Measurements from ENCODE around the gene PSMG1. TPM values are rescaled to one million over a fixed set of nuclear protein-coding genes. Genes with fewer than 3 reads are reported as not detected.
"Not testable (repeated sequence)": the region's sequence is repeated elsewhere in the genome, so short reads cannot be mapped to it uniquely, and the experiment has no call there.

Gene PSMG1, protein sequence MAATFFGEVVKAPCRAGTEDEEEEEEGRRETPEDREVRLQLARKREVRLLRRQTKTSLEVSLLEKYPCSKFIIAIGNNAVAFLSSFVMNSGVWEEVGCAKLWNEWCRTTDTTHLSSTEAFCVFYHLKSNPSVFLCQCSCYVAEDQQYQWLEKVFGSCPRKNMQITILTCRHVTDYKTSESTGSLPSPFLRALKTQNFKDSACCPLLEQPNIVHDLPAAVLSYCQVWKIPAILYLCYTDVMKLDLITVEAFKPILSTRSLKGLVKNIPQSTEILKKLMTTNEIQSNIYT
- 19.1 TPM for total RNA-seq
- long read RNA-seq, transcript PSMG1-201 (7 exons, 2,154 nt), result major isoform, 16 of 20 reads
- long read RNA-seq, partial matches to known transcripts, result 1 of 20 reads
- long read RNA-seq, other reads (novel, unspliced or antisense), result 3 of 20 reads

DNA sequence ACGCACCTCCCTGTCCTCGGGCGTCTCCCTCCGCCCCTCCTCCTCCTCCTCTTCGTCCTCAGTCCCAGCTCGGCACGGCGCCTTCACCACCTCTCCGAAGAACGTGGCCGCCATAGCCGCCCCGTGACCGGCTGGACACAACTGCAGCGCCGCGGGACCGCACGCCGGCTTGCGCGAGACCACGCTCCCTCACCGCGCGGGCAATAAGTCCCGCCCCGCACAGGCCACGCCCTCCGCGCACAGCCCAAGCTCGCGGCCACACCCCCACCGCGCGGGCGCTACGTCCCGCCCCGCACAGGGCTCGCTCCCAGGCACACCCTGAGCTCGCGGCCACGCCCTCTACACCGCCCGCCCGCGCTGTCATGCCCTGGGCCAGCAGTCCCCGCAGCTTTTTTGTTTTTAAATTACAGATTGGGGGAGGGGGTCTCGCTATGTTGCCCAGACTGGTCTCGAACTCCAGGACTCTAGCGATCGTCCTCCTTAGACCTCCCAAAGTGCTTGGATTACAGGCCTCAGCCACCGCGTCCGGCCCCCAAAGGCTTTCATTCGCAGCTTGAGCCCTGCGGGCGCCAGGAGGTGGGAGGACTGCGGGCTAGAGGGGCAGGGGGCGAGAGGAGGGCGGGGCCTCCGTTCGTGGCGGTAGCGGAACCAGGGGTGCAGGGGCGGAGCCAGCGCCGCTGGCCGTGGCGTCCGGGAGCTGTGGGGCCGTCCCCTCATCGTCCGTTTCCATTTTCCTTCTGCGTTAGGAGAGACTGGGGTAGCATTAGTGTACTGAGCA lies at the start of gene PSMG1:
Gene PSMG1, minus strand, starts transcription at position 180 of the 778 bp plus-strand sequence. Its CDS starts 66 bp downstream, at position 114.
- ATAC-seq (peak; percentile 99), DNase-seq (peak; percentile 98)
- peaks cover 25% of the 10 kb centered on the region for H3K4me1 ChIP-seq
- H3K36me3 ChIP-seq, result peaks cover 4% of the 10 kb centered on the region
- peak within 1 kb of the TSS; percentile 85 for H3K4me3 ChIP-seq
- TF ChIP-seq, protein P1, sequence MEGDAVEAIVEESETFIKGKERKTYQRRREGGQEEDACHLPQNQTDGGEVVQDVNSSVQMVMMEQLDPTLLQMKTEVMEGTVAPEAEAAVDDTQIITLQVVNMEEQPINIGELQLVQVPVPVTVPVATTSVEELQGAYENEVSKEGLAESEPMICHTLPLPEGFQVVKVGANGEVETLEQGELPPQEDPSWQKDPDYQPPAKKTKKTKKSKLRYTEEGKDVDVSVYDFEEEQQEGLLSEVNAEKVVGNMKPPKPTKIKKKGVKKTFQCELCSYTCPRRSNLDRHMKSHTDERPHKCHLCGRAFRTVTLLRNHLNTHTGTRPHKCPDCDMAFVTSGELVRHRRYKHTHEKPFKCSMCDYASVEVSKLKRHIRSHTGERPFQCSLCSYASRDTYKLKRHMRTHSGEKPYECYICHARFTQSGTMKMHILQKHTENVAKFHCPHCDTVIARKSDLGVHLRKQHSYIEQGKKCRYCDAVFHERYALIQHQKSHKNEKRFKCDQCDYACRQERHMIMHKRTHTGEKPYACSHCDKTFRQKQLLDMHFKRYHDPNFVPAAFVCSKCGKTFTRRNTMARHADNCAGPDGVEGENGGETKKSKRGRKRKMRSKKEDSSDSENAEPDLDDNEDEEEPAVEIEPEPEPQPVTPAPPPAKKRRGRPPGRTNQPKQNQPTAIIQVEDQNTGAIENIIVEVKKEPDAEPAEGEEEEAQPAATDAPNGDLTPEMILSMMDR (IDR thresholded peaks at IDR 0.05), result no peak
- intact Hi-C loops (cut with DNase I), result no loop called here
- no peaks in the 10 kb centered on the region for H3K9me3 ChIP-seq
- H3K27ac ChIP-seq, result peak within 1 kb of the TSS; percentile 89
- no peaks in the 10 kb centered on the region for H3K27me3 ChIP-seq (ENCODE audit: low read depth)

DNA sequence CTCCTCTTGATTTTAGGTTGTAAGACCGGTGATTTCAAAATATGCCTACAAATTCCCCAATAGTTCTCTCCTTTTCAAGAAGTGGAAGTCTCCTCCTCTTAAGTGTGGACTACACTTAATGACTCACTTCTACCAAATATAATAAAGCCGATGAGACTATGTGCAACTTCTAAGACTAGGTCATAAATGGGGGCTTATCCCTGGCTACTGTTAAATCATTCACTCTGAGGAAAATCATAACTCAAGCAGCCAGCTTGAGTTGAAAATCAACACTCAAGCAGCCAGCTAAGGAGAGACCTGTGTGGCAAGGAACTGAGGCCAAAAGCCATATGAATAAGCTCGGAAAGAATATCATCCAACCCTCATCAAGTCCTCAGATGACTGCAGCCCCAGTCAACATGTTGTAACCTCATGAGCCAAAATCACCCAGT lies 49.6 kb upstream of the PSMG1 start:
- Histone ChIP-seq H3K27ac (no peak overlapping the region), H3K27me3 (ENCODE audit: low read depth) (no peaks in the 10 kb centered on the region), H3K4me3 (no peak overlapping the region), H3K9me3 (no peaks in the 10 kb centered on the region), H3K36me3 (peaks cover 95% of the 10 kb centered on the region), H3K4me1 (no peaks in the 10 kb centered on the region)
- DNase-seq, result no peak
- ATAC-seq, result peak; percentile 82 to 90
- intact Hi-C loops (cut with DNase I), result no loop called here
- TF ChIP-seq, protein P1 (IDR thresholded peaks at IDR 0.05), result no peak

DNA sequence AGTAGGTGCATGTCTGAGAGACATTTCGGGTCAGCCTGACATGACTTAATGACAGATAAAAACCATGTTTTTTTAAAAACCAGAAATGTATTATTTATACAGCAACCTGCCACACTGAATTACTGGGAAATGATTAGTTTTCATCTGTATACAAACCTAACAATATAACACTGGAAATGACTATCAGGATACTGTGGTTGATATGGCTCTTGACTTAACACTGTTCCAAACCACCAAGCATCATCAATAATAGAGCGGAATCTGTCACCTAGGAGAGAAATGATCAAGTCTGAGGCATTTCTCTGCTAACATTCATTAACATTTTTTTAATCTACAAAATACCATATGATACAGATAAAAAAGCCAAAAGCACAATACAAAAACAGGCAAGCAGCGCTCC lies 41.7 kb upstream of the PSMG1 start:
- H3K4me3 ChIP-seq, result no peak overlapping the region
- TF ChIP-seq, protein P1 (IDR thresholded peaks at IDR 0.05), result no peak
- H3K9me3 ChIP-seq, result no peaks in the 10 kb centered on the region
- peaks cover 72% of the 10 kb centered on the region for H3K36me3 ChIP-seq
- no peaks in the 10 kb centered on the region for H3K4me1 ChIP-seq
- no peak for DNase-seq
- no peaks in the 10 kb centered on the region for H3K27me3 ChIP-seq (ENCODE audit: low read depth)
- H3K27ac ChIP-seq, result no peak overlapping the region
- no peak for ATAC-seq
- intact Hi-C loops (cut with DNase I), result no loop called here

DNA sequence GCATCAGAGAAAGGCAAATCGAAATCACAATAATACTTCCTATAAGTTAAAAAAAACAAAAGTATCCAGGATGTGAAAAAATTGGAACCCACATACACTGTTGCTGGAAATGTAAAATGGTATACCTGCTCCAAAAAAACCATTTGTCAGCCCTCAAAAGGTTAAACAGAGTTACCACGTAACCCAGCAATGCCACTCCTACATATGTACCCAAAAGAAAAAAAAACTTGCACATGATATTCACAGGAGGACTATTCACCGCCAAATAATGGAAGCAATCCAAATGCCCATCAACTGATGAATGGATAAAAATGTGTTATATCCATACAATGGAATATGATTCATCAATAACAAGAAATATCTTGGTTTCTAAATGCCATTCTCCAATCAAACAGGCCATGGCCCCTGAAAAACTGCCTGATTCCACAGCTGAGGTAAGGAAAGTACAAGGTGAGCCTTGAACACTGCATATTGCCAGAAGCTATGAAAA lies 38.8 kb upstream of the PSMG1 start:
- DNase-seq (no peak), ATAC-seq (peak; percentile 47 to 56)
- Histone ChIP-seq H3K4me3 (no peak overlapping the region), H3K36me3 (peaks cover 73% of the 10 kb centered on the region), H3K27me3 (ENCODE audit: low read depth) (no peaks in the 10 kb centered on the region), H3K9me3 (no peaks in the 10 kb centered on the region), H3K4me1 (no peaks in the 10 kb centered on the region), H3K27ac (no peak overlapping the region)
- TF ChIP-seq, protein P1 (IDR thresholded peaks at IDR 0.05), result no peak
- intact Hi-C loops (cut with DNase I), result no loop called here

DNA sequence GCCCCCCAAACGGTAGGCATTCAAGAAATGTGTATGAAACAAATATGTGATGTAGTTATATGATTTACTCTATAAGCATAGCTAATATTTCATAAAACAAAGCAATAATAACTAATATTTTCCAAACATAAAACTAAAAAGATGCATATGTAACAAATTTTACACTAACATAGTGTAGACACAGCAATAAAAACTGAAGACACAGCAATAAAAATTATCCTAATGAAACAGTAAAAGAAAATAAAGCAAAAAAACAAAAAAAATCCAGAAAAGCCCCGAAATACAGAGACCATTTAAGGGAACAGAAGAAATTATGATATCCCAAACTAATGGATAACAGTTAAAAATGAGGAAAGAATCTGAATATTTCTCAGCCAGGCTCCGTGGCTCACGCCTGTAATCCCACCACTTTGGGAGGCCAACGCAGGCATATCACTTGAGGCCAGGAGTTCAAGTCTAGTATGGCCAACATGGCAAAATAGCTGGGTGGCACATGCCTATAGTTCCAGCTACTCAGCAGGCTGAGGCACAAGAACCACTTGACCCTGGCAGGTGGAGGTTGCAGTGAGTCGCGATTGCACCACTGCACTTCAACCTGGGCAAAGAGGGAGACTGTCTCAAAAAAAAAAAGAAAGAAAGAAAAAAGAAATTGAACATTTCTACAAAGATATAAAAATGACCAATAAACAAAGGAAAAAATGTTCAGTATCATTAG lies 38.2 kb upstream of the PSMG1 start:
- H3K27me3 ChIP-seq (ENCODE audit: low read depth), result no peaks in the 10 kb centered on the region
- intact Hi-C loops (cut with DNase I), result no loop called here
- H3K4me3 ChIP-seq, result no peak overlapping the region
- no peaks in the 10 kb centered on the region for H3K4me1 ChIP-seq
- TF ChIP-seq, protein P1 (IDR thresholded peaks at IDR 0.05), result no peak
- H3K27ac ChIP-seq, result no peak overlapping the region
- H3K9me3 ChIP-seq, result no peaks in the 10 kb centered on the region
- peaks cover 72% of the 10 kb centered on the region for H3K36me3 ChIP-seq
- ATAC-seq, result peak; percentile 71 to 90
- DNase-seq, result peak; percentile 69

DNA sequence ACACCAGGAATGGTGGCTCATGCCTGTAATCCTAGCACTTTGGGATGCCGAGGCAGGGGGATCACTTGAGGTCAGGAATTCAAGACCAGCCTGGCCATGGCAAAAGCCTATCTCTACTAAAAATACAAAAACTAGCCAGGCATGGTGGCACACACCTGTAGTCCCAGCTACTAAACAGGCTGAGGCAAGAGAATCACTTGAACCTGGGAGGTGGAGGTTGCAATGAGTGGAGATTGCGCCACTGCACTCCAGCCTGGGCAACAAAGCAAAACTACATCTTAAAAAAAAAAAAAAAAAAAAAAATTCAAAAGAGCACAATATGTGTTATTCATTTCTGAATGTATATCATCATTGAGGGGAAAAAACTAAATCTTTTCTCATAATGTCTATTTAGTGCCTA lies 37.6 kb upstream of the PSMG1 start:
- ATAC-seq (peak; percentile 57 to 87), DNase-seq (peak; percentile 60)
- intact Hi-C loops (cut with DNase I); H3K4me1 ChIP-seq; H3K27ac ChIP-seq; H3K4me3 ChIP-seq; H3K27me3 ChIP-seq (ENCODE audit: low read depth); H3K9me3 ChIP-seq: not testable (repeated sequence)
- peaks cover 77% of the 10 kb centered on the region for H3K36me3 ChIP-seq

Data from lower lobe of right lung (tissue), 2 donors.